ENCODE data around the gene GART.

DNA sequence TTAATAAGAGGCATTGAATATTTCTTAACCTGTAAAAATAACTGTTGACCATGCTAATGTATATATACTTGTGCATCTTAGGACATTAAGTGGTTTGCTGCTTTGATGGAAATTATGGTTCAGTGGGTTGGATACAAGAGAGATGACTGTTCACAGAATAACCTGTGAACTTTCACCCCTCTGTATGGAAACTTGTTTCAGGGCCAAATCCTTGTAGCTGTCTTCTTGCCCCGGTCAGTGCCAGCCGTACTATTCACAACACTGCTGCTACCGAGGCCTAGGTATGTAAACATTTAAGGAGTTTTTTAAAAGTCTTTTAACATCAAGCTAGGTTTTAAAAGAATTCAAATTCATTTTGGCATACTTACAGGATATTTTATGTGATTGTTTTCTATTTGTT is 30.4 kb upstream of the GART start:
- TF ChIP-seq POLR2A (IDR thresholded peaks at IDR 0.05) (no peak), CTCF (IDR thresholded peaks at IDR 0.05) (no peak)

Data from Peyer's patch (tissue), 4 donors.